H9 (cell line): ENCODE measurements around the gene ZBTB17. TPM values are rescaled to one million over a fixed set of nuclear protein-coding genes. Genes with fewer than 3 reads are reported as not detected.

Experiments
- DNase-seq: peaks from one replicate; pipeline ENCODE4 v3.0.0-alpha.2; 2017
- H2AFZ ChIP-seq: one replicate; pipeline ENCODE4 v1.6.1; 2013; ENCODE audit warnings: mild to moderate bottlenecking, low read length, control low read depth, moderate library complexity
- H2AK5ac ChIP-seq: 2 replicates; pipeline ENCODE4 v1.6.1; 2013; ENCODE audit warnings: low read length, control low read depth, mixed read lengths; ENCODE audit not compliant: insufficient read length
- H2BK120ac ChIP-seq: one replicate; pipeline ENCODE4 v1.6.1; 2013; ENCODE audit warnings: low read depth, mild to moderate bottlenecking, low read length, control low read depth, inconsistent platforms; ENCODE audit not compliant: poor library complexity, severe bottlenecking
- H2BK12ac ChIP-seq: 2 replicates; pipeline ENCODE4 v1.6.1; 2013; ENCODE audit warnings: low read length, control low read depth, mixed read lengths, low read depth; ENCODE audit not compliant: insufficient read length
- H2BK15ac ChIP-seq: 2 replicates; pipeline ENCODE4 v1.6.1; 2013; ENCODE audit warnings: low read depth, low read length, control low read depth
- H2BK20ac ChIP-seq: one replicate; pipeline ENCODE4 v1.6.1; 2013; ENCODE audit warnings: low read depth, mild to moderate bottlenecking, low read length, control low read depth, inconsistent platforms; ENCODE audit not compliant: poor library complexity, severe bottlenecking
- H2BK5ac ChIP-seq: 2 replicates; pipeline ENCODE4 v1.6.1; 2013; ENCODE audit warnings: low read length, control low read depth, mixed read lengths; ENCODE audit not compliant: insufficient read length
- H3K14ac ChIP-seq: 2 replicates; pipeline ENCODE4 v1.6.1; 2013; ENCODE audit warnings: low read length, control low read depth; ENCODE audit not compliant: insufficient read depth
- H3K18ac ChIP-seq: 2 replicates; pipeline ENCODE4 v1.6.1; 2013; ENCODE audit warnings: low read depth, mild to moderate bottlenecking, mixed read lengths, low read length, control low read depth; ENCODE audit not compliant: insufficient read length
- H3K23ac ChIP-seq: 2 replicates; pipeline ENCODE4 v1.6.1; 2013; ENCODE audit warnings: low read length, control low read depth, mixed read lengths, low read depth; ENCODE audit not compliant: insufficient read length
- H3K23me2 ChIP-seq: 2 replicates; pipeline ENCODE4 v1.6.1; 2013; ENCODE audit warnings: low read depth, mild to moderate bottlenecking, mixed read lengths, low read length, control low read depth; ENCODE audit not compliant: insufficient read length, poor library complexity, severe bottlenecking
- H3K27ac ChIP-seq: 2 replicates; pipeline ENCODE4 v1.5.1; 2013; ENCODE audit warnings: low read length, control low read depth, mixed read lengths, low read depth; ENCODE audit not compliant: insufficient read length
- H3K27me3 ChIP-seq: 2 replicates; pipeline ENCODE4 v1.6.1; 2013; ENCODE audit warnings: low read length, control low read depth, inconsistent platforms; ENCODE audit not compliant: insufficient read depth
- H3K4ac ChIP-seq: 2 replicates; pipeline ENCODE4 v1.6.1; 2013; ENCODE audit warnings: low read depth, mild to moderate bottlenecking, control low read depth, inconsistent platforms, low read length, moderate library complexity
- H3K4me1 ChIP-seq: 2 replicates; pipeline ENCODE4 v1.6.1; 2013; ENCODE audit warnings: low read length, control low read depth, inconsistent platforms; ENCODE audit not compliant: insufficient read depth
- H3K4me2 ChIP-seq: 2 replicates; pipeline ENCODE4 v1.6.1; 2013; ENCODE audit warnings: low read length, control low read depth, mixed read lengths; ENCODE audit not compliant: insufficient read length, insufficient read depth
- H3K56ac ChIP-seq: 2 replicates; pipeline ENCODE4 v1.6.1; 2013; ENCODE audit warnings: low read depth, mild to moderate bottlenecking, mixed read lengths, low read length, control low read depth; ENCODE audit not compliant: insufficient read length
- H3K79me1 ChIP-seq: 2 replicates; pipeline ENCODE4 v1.6.1; 2013; ENCODE audit warnings: low read depth, mild to moderate bottlenecking, moderate library complexity, low read length, control low read depth, inconsistent platforms; ENCODE audit not compliant: insufficient read depth, poor library complexity, severe bottlenecking
- H3K79me2 ChIP-seq: 2 replicates; pipeline ENCODE4 v1.6.1; 2013; ENCODE audit warnings: low read length, control low read depth, inconsistent platforms; ENCODE audit not compliant: insufficient read depth
- H3K9ac ChIP-seq: 2 replicates; pipeline ENCODE4 v1.6.1; 2013; ENCODE audit warnings: low read length, control low read depth, mixed read lengths; ENCODE audit not compliant: insufficient read length; ENCODE audit errors: extremely low read depth
- H3K9me3 ChIP-seq: one replicate; pipeline ENCODE4 v1.6.1; 2013; ENCODE audit warnings: low read depth, low read length, inconsistent platforms; ENCODE audit not compliant: control insufficient read depth
- H3T11ph ChIP-seq: one replicate; pipeline ENCODE4 v1.6.1; 2013; ENCODE audit warnings: mild to moderate bottlenecking, low read length, control low read depth, inconsistent platforms
- H4K20me1 ChIP-seq: one replicate; pipeline ENCODE4 v1.6.1; 2013; ENCODE audit not compliant: control insufficient read depth, insufficient read length, insufficient read depth
- H4K5ac ChIP-seq: 2 replicates; pipeline ENCODE4 v1.6.1; 2013; ENCODE audit warnings: low read depth, mild to moderate bottlenecking, mixed read lengths, low read length, control low read depth; ENCODE audit not compliant: insufficient read length
- H4K8ac ChIP-seq: replicated peaks from 2 replicates; pipeline ENCODE4 v1.6.1; 2013; ENCODE audit warnings: low read length, control low read depth, mixed read lengths, low read depth; ENCODE audit not compliant: insufficient read length
- H4K91ac ChIP-seq: 2 replicates; pipeline ENCODE4 v1.6.1; 2013; ENCODE audit warnings: low read depth, mild to moderate bottlenecking, moderate library complexity, mixed read lengths, low read length, control low read depth; ENCODE audit not compliant: insufficient read length
- H3K27ac Mint-ChIP-seq, 3 experiments: 2 replicates in 2 of 3; 3 replicates in 1 of 3; pipeline ENCODE4 v1.8.0; 2020 to 2021; ENCODE audit warnings: mixed read lengths in 3 of 3, mild to moderate bottlenecking in 1 of 3, moderate library complexity in 1 of 3
- H3K27me3 Mint-ChIP-seq: 2 replicates; pipeline ENCODE4 v1.8.0; 2021; ENCODE audit warnings: low read depth, mild to moderate bottlenecking, moderate library complexity, mixed read lengths
- H3K36me3 Mint-ChIP-seq, 3 experiments: 2 replicates in 2 of 3; 3 replicates in 1 of 3; pipeline ENCODE4 v1.8.0; 2020 to 2021; ENCODE audit warnings: low read depth in 3 of 3, mixed read lengths in 3 of 3; ENCODE audit not compliant: insufficient read depth in 1 of 3
- H3K4me1 Mint-ChIP-seq, 2 experiments: 2 replicates each; pipeline ENCODE4 v1.8.0; 2020; ENCODE audit warnings: mixed read lengths in 2 of 2
- H3K4me3 Mint-ChIP-seq, 2 experiments: 2 replicates in 1 of 2; 3 replicates in 1 of 2; pipeline ENCODE4 v1.8.0; 2020 to 2021; ENCODE audit warnings: mild to moderate bottlenecking in 2 of 2, mixed read lengths in 2 of 2, moderate library complexity in 1 of 2
- H3K9me3 Mint-ChIP-seq, 2 experiments: 2 replicates in 1 of 2; 3 replicates in 1 of 2; pipeline ENCODE4 v1.8.0; 2020; ENCODE audit warnings: mild to moderate bottlenecking in 2 of 2, mixed read lengths in 2 of 2, moderate library complexity in 1 of 2
- whole genome bisulfite sequencing: extraction: QIAGEN DNeasy Blood & Tissue Kit; methylation state at CpG from one replicate; pipeline ENCODE4 v1.1.7; 2013; ENCODE audit warnings: missing lambda C conversion rate, low lambda C conversion rate, mixed read lengths; ENCODE audit not compliant: insufficient read length; ENCODE audit errors: extremely low coverage; 5-methylcytosine and 5-hydroxymethylcytosine counted together
- total RNA-seq: library from RNA; stranded (reverse); gene quantifications from 2 replicates; pipeline ENCODE4 v1.2.1, GENCODE V29; 2021
- TF ChIP-seq, protein P1 (sequence below): fragments of 200-600 bp; sonication (generic); conservative IDR thresholded peaks from 3 replicates; pipeline ENCODE4 v1.8.0; 2021; ENCODE audit warnings: antibody characterized with exemption, mild to moderate bottlenecking

Gene ZBTB17
- total RNA-seq, 1 experiment from 2014 or later, result 16.5 TPM

GRCh38 chr1:15955552-15955951, 20.3 kb downstream of the ZBTB17 start:
- Histone ChIP-seq H2BK5ac (no peak overlapping the region), H3K4me1 (peaks cover 11% of the 10 kb centered on the region; the same call in 1 of the 2 replicates), H3T11ph (no peak overlapping the region), H3K4me2 (no peak overlapping the region), H4K8ac (no peak overlapping the region), H3K18ac (no peak overlapping the region), H2BK15ac (no peak overlapping the region), H2BK12ac (no peak overlapping the region), H4K5ac (no peak overlapping the region), H3K79me1 (no peaks in the 10 kb centered on the region), H3K27ac (no peak overlapping the region), H3K4ac (no peak overlapping the region), H3K27me3 (no peaks in the 10 kb centered on the region), H2BK120ac (no peak overlapping the region), H3K9me3 (no peaks in the 10 kb centered on the region), H3K23me2 (no peaks in the 10 kb centered on the region), H3K23ac (no peak overlapping the region), H4K20me1 (peaks cover 2% of the 10 kb centered on the region), H2AFZ (no peak overlapping the region), H3K9ac (no peak overlapping the region), H3K14ac (no peak overlapping the region), H2AK5ac (no peak overlapping the region), H4K91ac (no peak overlapping the region), H3K56ac (no peak overlapping the region), H3K79me2 (no peaks in the 10 kb centered on the region; the same call in 1 of the 2 replicates), H2BK20ac (no peak overlapping the region)
- peaks cover 10% of the 10 kb centered on the region for H3K27me3 Mint-ChIP-seq
- no peaks in the 10 kb centered on the region for H3K9me3 Mint-ChIP-seq
- H3K36me3 Mint-ChIP-seq, result peaks cover 0 to 12% (median 3%) of the 10 kb centered on the region in 3 experiments; a peak in 4 of 7 replicates
- H3K4me1 Mint-ChIP-seq, result peaks cover 47 to 48% of the 10 kb centered on the region in 2 experiments
- WGBS, result no CpG with 5 or more reads among the region's 2 CpGs
- H3K27ac Mint-ChIP-seq, result no peak overlapping the region
- no peak overlapping the region for H3K4me3 Mint-ChIP-seq
- no peak for DNase-seq
- TF ChIP-seq, protein P1, sequence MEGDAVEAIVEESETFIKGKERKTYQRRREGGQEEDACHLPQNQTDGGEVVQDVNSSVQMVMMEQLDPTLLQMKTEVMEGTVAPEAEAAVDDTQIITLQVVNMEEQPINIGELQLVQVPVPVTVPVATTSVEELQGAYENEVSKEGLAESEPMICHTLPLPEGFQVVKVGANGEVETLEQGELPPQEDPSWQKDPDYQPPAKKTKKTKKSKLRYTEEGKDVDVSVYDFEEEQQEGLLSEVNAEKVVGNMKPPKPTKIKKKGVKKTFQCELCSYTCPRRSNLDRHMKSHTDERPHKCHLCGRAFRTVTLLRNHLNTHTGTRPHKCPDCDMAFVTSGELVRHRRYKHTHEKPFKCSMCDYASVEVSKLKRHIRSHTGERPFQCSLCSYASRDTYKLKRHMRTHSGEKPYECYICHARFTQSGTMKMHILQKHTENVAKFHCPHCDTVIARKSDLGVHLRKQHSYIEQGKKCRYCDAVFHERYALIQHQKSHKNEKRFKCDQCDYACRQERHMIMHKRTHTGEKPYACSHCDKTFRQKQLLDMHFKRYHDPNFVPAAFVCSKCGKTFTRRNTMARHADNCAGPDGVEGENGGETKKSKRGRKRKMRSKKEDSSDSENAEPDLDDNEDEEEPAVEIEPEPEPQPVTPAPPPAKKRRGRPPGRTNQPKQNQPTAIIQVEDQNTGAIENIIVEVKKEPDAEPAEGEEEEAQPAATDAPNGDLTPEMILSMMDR, result no peak
